C4-2B (cell line): ENCODE measurements around the gene OGDHL.

Experiments
- H3K27ac ChIP-seq: fragments of 450-650 bp; 2 replicates; pipeline ENCODE4 v1.5.1; 2017
- CTCF ChIP-seq: fragments of 450-650 bp; conservative IDR thresholded peaks from 2 replicates; pipeline ENCODE4 v1.5.1; 2017; ENCODE audit warnings: mild to moderate bottlenecking
- ZFX ChIP-seq: fragments of 450-650 bp; IDR thresholded peaks from 2 replicates; pipeline ENCODE4 v1.6.1; 2017

The OGDHL gene

GRCh38 chr10:49752584-49752983 lies 9.5 kb downstream of the OGDHL start:
- TF ChIP-seq CTCF (no peak), ZFX (no peak)
- H3K27ac ChIP-seq = no peak overlapping the region

- no peak overlapping the region for H3K27ac ChIP-seq
- TF ChIP-seq ZFX (no peak), CTCF (no peak)
Observed at GRCh38 chr10:49751636-49752510, 10.2 kb downstream of the OGDHL start.

GRCh38 chr10:49751216-49751615 lies 10.9 kb downstream of the OGDHL start:
- no peak for TF ChIP-seq CTCF
- no peak for TF ChIP-seq ZFX
- H3K27ac ChIP-seq = no peak overlapping the region

- TF ChIP-seq ZFX = no peak
- TF ChIP-seq CTCF = no peak
- no peak overlapping the region for H3K27ac ChIP-seq
Observed at GRCh38 chr10:49750546-49750945, 11.6 kb downstream of the OGDHL start.

- TF ChIP-seq ZFX (no peak), CTCF (no peak)
- H3K27ac ChIP-seq = no peak overlapping the region
Observed at GRCh38 chr10:49749556-49750491, 12.3 kb downstream of the OGDHL start.

- TF ChIP-seq ZFX (no peak), CTCF (no peak)
- no peak overlapping the region for H3K27ac ChIP-seq
Observed at GRCh38 chr10:49749144-49749543, 13.0 kb downstream of the OGDHL start.

GRCh38 chr10:49748006-49748405 lies 14.1 kb downstream of the OGDHL start:
- H3K27ac ChIP-seq = no peak overlapping the region
- no peak for TF ChIP-seq ZFX
- no peak for TF ChIP-seq CTCF
